ENCODE data around the gene FIGNL2. TPM values are rescaled to one million over a fixed set of nuclear protein-coding genes. Genes with fewer than 3 reads are reported as not detected.

The FIGNL2 gene
- total and polyA plus RNA-seq, 2 experiments from 2014 or later, result 1.1 to 5.2 TPM

- Mint-ChIP-seq H3K4me3 (no peak overlapping the region), H3K9me3 (no peaks in the 10 kb centered on the region; the same call in 2 of the 3 replicates), H3K4me1 (no peaks in the 10 kb centered on the region), H3K27ac (no peak overlapping the region), H3K36me3 (ENCODE audit: low read depth) (peaks cover 20% of the 10 kb centered on the region), H3K27me3 (ENCODE audit: insufficient read depth, low read depth, poor library complexity) (peaks cover 2% of the 10 kb centered on the region)
- Histone ChIP-seq H3K4me1 (ENCODE audit: insufficient read depth) (no peaks in the 10 kb centered on the region), H3F3A (replicated peaks; ENCODE audit: low read depth) (no peaks in the 10 kb centered on the region; the same call in 1 of the 2 replicates), H4K20me1 (replicated peaks; ENCODE audit: insufficient read depth) (no peaks in the 10 kb centered on the region; the same call in 1 of the 2 replicates), H3K4me2 (no peak overlapping the region), H3K27ac (ENCODE audit: low read depth) (no peak overlapping the region), H3K27me3 (ENCODE audit: insufficient read depth) (no peaks in the 10 kb centered on the region), H3K9me2 (ENCODE audit: insufficient read depth) (no peaks in the 10 kb centered on the region), H2AFZ (no peak overlapping the region), H3K79me2 (replicated peaks; ENCODE audit: insufficient read depth) (no peaks in the 10 kb centered on the region), H3K4me3 (no peak overlapping the region), H3K36me3 (ENCODE audit: insufficient read depth) (peaks cover 5% of the 10 kb centered on the region; the same call in 1 of the 2 replicates)
- TF ChIP-seq REST (IDR thresholded peaks at IDR 0.05; ENCODE audit: unreplicated experiment) (no peak), ZNF114 (CRISPR knock-in tag; IDR thresholded peaks at IDR 0.05) (no peak), JUNB (IDR thresholded peaks at IDR 0.05; ENCODE audit: unreplicated experiment) (no peak), ZNF462 (CRISPR knock-in tag; IDR thresholded peaks at IDR 0.05) (no peak), EZH2 (IDR thresholded peaks at IDR 0.05; ENCODE audit: low read depth, unreplicated experiment) (no peak), ZNF331 (CRISPR knock-in tag; IDR thresholded peaks at IDR 0.05; ENCODE audit: low read depth) (no peak), CREB1 (CRISPR knock-in tag; IDR thresholded peaks at IDR 0.05; ENCODE audit: low read depth) (no peak), STAT1 (IDR thresholded peaks at IDR 0.05; ENCODE audit: unreplicated experiment) (no peak), POLR2AphosphoS5 (IDR thresholded peaks at IDR 0.05; ENCODE audit: low read depth) (no peak), EZH2phosphoT487 (IDR thresholded peaks at IDR 0.05; ENCODE audit: unreplicated experiment) (no peak)
- DNase-seq (ENCODE audit: low spot score) (no peak), ATAC-seq (no peak)
Observed at GRCh38 chr12:51777973-51778372, 70.5 kb downstream of the FIGNL2 start.
